HEK293 (cell line): ENCODE data around the gene NRGN.

Experiments used
- CTCF ChIP-seq: fragments of 450-650 bp; formaldehyde crosslinking; IDR thresholded peaks from 2 replicates; pipeline ENCODE4 v1.5.1; 2016; ENCODE audit warnings: missing biosample characterization, missing genetic modification characterization
- GLIS1 ChIP-seq: fragments of 450-650 bp; formaldehyde crosslinking; IDR thresholded peaks from 2 replicates; pipeline ENCODE4 v1.5.1; 2016; ENCODE audit warnings: missing biosample characterization, missing genetic modification characterization
- SETDB1 ChIP-seq: IDR thresholded peaks from one replicate; pipeline ENCODE4 v1.6.1; 2017; ENCODE audit warnings: mild to moderate bottlenecking, low read length, moderate library complexity, mixed read lengths; ENCODE audit not compliant: insufficient read length
- ZBTB17 ChIP-seq: fragments of 450-650 bp; formaldehyde crosslinking; IDR thresholded peaks from 2 replicates; pipeline ENCODE4 v1.5.1; 2016; ENCODE audit warnings: missing biosample characterization, missing genetic modification characterization
- ZBTB26 ChIP-seq: fragments of 450-650 bp; formaldehyde crosslinking; optimal IDR thresholded peaks from 2 replicates; pipeline ENCODE3; 2016; ENCODE audit warnings: missing biosample characterization, mild to moderate bottlenecking, missing genetic modification characterization
- ZNF133 ChIP-seq: fragments of 450-650 bp; formaldehyde crosslinking; IDR thresholded peaks from 2 replicates; pipeline ENCODE4 v1.5.1; 2016; ENCODE audit warnings: missing biosample characterization, missing genetic modification characterization
- ZNF350 ChIP-seq: fragments of 450-650 bp; formaldehyde crosslinking; IDR thresholded peaks from 2 replicates; pipeline ENCODE4 v1.5.0; 2017; ENCODE audit warnings: missing biosample characterization, mild to moderate bottlenecking, missing genetic modification characterization
- ZNF610 ChIP-seq: fragments of 450-650 bp; formaldehyde crosslinking; IDR thresholded peaks from 2 replicates; pipeline ENCODE4 v1.5.1; 2016; ENCODE audit warnings: missing biosample characterization, missing genetic modification characterization, borderline replicate concordance
- ZNF704 ChIP-seq: fragments of 450-650 bp; formaldehyde crosslinking; IDR thresholded peaks from 2 replicates; pipeline ENCODE4 v1.5.1; 2016; ENCODE audit warnings: missing biosample characterization, missing genetic modification characterization

- no peak for TF ChIP-seq CTCF
- no peak for TF ChIP-seq ZNF350 (tag by site-specific recombination)
- no peak for TF ChIP-seq ZNF704 (tag by site-specific recombination)
- no peak for TF ChIP-seq ZBTB26 (tag by site-specific recombination)
- TF ChIP-seq GLIS1 (tag by site-specific recombination) = no peak
- no peak for TF ChIP-seq ZBTB17 (tag by site-specific recombination)
- TF ChIP-seq ZNF610 = no peak
- no peak for TF ChIP-seq ZNF133 (tag by site-specific recombination)
- no peak for TF ChIP-seq SETDB1
These were observed 37.3 kb downstream of the NRGN start for GRCh38 chr11:124776865-124777645.
